ENCODE measurements around the gene STPG4.
"Not testable (repeated sequence)": the region's sequence is repeated elsewhere in the genome, so short reads cannot be mapped to it uniquely, and the experiment has no call there.

Gene STPG4

DNA sequence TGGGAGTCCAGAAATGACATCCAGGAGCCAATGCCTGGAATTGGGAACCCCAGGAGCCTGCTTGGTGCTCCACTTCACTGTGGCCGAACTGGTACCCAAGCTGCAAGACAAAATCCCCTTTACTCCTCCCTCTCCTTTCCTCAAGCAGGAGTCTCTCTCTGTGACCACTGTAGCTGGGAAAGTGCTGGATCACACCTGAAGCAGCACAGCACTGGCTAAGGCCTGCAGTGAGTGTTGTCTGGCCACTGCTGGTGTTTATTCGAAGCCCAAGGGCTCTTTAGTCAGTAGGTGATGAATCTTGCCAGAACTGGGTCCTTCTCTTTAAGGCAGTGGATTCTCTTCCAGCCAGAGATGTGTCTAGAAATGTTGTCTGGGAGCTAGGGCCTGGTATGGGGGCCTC is 26.4 kb downstream of the STPG4 start:
- DNase-seq (ENCODE audit: low read depth, low spot score): no peak

DNA sequence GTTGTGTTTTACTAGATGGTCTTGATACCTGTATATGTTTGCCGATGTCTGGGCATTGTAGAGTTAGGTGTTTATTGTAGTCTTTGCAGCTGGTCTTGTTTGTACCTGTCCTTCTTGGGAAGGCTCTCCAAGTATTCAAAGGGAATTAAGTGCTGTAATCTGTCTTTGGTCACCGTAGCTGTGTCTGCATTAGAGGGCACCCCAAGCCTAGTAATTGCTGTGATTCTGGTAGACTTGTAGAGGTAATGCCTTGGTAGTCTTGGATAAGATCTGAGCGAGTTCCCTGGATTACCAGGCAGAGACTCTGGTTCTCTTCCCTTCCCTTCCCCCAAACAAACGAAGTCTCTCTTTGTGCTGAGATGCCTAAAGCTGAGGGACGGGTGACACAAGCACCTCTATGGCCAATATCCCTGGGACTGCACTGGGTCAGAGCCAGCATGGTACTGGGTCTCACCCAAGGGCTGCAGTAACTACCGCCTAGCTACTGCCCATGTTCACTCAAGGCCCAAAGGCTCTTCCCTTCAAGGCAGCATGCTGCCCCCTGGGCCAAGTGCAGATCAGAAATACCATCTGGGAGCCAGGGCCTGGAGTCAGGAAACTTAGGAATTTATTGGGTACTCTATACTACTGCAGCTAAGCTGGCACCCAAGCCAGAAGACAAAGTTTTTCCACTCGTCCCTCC is 27.1 kb downstream of the STPG4 start:
- no peak for DNase-seq (ENCODE audit: low read depth, low spot score)

DNA sequence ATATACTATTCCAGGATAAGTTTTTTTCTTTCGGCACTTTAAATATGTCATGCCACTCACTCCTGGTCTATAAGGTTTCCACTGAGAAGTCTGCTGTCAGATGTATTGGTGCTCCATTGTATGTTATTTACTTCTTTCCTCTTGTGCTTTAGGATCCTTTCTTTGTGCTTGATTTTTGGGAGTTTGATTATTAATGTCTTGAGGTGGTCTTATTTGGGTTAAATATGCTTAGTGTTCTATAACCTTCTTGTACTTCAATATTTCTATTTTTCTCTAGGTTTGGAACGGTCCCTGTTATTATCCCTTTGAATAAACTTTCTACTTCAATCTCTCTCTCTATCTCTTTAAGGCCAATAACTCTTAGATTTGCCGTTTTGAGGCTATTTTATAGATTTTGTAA is 28.3 kb downstream of the STPG4 start:
- DNase-seq (ENCODE audit: low read depth, low spot score): no peak

DNA sequence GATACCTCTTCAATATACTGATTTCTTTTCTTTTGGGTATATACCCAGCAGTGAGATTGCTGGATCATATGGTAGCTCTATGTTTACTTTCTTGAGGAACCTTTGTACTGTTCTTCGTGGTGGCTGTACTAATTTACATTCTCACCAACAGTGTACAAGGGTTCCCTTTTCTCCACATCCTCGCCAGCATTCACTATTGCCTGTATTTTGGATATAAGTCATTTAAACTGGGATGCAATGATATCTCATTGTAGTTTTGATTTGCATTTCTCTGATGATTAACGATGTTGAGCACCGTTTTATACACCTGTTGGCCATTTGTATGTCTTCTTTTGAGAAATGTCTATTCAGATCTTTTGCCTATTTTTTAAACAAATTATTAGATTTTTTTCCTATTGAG is 30.4 kb downstream of the STPG4 start:
- not testable (repeated sequence) for DNase-seq (ENCODE audit: low read depth, low spot score)

DNA sequence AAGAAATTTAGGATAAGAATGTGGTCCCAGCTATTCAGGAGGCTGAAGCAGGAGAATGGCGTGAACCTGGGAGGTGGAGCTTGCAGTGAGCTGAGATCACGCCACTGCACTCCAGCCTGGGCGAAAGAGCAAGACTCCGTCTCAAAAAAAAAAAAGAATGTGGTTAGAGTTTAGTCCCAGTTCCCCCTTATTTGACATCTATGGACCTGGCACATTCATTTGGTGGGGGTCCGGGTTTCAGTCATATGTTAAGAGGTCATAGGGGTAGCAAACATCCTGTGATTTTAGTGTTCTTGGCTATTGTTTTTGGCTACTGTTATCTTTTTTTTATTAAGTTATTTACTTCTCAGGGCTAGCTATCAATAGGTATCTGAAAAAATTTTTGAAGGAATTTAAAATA is 34.7 kb downstream of the STPG4 start:
- not testable (repeated sequence) for DNase-seq (ENCODE audit: low read depth, low spot score)

DNA sequence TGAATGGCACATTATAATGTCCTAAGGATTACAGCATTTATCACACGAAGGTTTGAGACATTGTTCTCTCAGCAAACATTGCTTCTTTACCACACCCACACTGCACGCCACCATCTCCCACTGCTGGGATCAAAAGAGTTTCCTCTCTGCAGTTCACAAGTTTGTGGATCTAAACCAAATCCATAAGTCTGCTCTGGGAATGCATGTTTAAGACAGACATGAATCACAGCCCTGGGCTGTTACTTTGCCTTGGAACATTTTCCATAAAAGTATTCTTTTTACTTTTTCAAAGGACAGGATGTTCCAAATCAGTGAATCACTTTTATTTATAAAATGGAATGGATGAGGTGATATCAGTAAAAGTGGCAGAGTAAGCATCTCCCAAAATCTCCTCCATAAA is 36.1 kb downstream of the STPG4 start:
- no peak for DNase-seq (ENCODE audit: low read depth, low spot score)

DNA sequence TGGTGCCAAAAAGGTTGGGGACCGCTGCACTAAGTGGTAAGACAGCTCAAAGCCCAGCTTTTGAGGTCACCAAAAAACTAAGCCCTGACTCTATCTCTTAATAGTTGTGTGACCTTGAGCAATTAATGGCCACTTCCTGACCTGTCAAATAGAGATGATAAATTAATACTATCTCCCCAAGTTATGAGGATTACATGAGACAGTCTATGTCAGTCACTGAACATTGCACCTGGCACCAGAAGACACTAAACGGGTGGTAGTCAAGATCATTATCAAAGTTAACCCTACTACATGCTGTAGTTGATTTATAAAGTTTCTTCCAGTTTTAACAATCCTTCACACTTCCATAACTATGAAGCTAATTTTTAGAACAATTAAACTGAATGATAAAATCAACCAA is 36.5 kb downstream of the STPG4 start:
- no peak for DNase-seq (ENCODE audit: low read depth, low spot score)

DNA sequence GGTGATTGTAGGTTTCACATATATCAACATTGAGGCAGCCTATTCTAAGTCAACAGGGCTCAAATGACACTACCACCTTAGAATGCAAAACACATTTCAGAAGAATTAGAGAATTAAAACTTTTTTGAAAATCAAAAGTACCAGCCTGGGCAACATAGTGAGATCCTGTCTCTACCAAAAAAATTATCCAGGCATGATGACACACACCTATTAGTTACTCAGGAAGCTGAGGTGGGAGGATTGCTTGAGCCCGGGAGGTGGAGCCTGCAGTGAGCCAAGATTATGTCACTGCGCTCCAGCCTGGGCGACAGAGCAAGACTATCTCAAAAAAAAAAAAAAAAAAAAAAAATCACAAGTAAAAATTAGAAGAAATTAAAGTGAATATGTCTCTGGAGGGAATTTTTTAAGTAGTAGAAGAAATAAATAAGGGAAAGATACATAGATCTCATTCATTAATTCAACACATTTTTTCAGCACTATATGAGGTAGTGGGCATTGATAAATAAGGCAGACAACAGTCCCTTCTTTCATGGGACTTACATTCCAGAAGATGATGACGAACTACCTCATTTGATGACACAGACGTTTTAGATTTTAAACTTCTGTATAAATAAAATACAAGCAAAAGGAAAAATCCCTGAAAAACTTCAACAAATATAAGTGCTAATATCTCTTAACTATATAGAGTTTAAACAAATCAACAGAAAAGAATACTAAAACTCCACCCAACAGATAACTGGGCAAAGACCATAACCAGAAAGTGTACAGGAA is 42.3 kb downstream of the STPG4 start:
- DNase-seq (ENCODE audit: low read depth, low spot score): no peak

DNA sequence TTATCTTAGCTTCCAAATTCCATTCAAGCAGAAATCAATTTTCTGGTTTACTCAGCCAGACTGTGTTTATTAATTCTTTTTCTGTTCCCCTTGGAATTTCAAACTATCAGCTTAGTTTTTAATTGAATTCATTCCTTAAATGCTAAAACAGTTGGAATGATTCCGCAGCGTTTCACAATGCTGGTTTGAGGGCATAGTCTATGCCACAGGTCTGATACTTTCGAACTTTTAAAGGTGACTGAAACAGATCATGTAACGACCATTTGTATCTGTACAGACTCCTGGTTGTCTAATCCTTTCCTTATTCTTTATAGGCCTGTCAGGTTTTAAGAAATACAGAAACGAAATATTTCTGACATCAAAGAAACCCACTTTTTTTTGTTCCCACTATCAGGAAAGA is 45.4 kb downstream of the STPG4 start:
- no peak for DNase-seq (ENCODE audit: low read depth, low spot score)

DNA sequence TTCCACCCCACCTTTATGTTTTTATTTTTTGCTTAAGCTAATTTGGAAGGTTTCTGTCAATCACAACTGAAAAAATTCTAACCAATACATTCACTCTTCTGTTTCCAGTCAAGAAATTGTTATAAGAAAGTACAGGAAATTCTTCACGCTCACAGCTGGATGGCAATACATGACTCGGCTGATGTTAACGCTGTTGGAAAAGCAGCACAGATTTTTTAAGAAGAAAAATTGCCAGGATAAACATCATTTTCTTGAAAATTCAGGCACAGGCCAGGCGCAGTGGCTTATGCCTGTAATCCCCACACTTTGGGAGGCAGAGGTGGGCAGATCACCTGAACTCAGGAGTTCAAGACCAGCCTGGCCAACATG is 46.1 kb downstream of the STPG4 start:
- DNase-seq (ENCODE audit: low read depth, low spot score): no peak

DNA sequence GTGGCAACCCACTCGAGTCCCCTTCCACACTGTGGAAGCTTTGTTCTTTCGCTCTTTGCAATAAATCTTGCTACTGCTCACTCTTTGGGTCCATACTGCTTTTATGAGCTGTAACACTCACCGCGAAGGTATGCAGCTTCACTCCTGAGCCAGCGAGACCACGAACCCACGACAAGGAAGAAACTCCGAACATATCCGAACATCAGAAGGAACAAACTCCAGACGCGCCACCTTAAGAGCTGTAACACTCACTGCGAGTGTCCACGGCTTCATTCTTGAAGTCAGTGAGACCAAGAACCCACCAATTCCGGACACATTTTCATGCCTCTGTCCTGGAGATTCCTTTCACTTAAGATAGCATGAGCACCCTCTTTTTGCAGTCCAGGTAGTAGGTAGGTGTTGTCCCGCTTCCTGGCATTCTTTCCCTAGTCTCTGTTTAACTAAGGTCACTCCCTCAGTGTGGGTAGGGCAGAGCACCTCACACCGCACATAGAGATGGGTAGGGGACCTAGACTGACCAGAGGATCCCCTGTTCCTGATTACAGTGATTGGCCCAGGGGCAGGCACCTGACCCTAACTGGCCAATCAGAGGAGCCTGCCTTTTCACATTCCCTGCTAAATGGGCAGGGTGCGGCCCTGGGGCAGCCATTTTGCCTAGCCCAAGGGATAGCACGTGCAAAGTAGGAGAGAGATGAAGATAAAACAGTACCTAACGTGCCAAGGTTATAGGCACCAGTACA is 46.7 kb downstream of the STPG4 start:
- not testable (repeated sequence) for DNase-seq (ENCODE audit: low read depth, low spot score)

DNA sequence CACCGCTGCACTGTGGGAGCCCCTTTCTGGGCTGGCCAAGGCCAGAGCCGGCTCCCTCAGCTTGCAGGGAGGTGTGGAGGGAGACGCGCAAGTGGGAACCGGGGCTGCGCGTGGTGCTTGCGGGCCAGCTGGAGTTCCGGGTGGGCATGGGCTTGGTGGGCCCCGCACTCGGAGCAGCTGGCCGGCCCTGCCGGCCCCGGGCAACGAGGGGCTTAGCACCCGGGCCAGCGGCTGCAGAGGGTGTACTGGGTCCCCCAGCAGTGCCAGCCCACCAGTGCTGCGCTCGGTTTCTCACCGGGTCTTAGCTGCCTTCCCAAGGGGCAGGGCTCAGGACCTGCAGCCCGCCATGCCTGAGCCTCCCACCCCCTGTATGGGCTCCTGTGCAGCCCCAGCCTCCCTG is 47.9 kb downstream of the STPG4 start:
- not testable (repeated sequence) for DNase-seq (ENCODE audit: low read depth, low spot score)

DNA sequence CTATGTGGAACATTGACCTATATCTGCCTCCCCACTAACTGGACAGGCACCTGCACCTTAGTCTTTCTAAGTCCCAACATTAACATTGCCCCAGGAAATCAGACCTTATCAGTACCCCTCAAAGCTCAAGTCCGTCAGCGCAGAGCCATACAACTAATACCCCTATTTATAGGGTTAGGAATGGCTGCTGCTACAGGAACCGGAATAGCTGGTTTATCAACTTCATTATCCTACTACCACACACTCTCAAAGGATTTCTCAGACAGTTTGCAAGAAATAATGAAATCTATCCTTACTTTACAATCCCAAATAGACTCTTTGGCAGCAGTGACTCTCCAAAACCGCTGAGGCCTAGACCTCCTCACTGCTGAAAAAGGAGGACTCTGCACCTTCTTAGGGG is 48.9 kb downstream of the STPG4 start:
- DNase-seq (ENCODE audit: low read depth, low spot score): not testable (repeated sequence)

DNA sequence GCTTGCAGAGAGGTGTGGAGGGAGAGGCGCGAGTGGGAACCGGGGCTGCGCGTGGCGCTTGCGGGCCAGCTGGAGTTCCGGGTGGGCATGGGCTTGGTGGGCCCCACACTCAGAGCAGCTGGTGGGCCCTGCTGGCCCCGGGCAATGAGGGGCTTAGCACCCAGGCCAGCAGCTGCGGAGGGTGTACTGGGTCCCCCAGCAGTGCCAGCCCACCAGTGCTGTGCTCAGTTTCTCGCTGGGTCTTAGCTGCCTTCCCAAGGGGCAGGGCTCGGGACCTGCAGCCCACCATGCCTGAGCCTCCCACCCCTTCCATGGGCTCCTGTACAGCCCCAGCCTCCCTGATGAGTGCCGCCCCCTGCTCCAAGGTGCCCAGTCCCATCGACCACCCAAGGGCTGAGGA is 55.4 kb downstream of the STPG4 start:
- DNase-seq (ENCODE audit: low read depth, low spot score): not testable (repeated sequence)

DNA sequence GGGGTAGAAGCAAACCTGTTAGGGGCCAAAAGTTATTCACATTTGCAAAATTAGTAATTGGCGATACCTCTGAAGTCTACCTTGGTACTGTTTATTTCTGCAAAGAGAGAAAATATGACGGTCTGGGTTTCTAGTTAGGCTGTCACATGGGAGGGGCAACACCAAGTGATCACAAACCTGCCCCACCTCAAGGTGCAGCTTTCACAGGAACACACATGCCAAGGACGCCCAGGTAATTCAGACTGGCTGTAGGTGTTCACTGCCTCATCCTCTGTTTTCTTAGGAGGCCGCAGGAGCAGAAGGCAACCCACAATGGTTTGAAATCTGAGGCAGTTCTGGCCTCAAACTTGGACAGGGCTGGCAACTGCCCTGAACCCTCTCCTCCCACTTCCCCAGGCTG is 56.2 kb downstream of the STPG4 start:
- no peak for DNase-seq (ENCODE audit: low read depth, low spot score)

DNA sequence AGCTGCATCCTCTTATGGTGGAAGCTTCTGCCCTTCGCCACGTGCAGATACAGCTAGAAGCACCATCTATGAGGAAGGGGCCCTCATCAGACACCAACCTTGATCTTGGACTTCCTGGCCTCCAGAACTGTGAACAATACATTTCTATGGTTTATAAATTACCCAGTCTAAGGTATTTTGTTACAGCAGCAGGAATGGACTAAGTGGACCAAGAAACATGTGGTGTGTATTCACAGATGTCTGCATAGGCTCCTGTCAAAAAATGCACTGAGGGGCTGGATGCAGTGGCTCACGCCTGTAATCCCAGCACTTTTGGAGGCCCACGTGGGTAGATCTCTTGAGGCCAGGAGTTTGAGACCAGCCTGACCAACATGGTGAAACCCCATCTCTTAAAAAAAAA is 57.5 kb downstream of the STPG4 start:
- no peak for DNase-seq (ENCODE audit: low read depth, low spot score)

DNA sequence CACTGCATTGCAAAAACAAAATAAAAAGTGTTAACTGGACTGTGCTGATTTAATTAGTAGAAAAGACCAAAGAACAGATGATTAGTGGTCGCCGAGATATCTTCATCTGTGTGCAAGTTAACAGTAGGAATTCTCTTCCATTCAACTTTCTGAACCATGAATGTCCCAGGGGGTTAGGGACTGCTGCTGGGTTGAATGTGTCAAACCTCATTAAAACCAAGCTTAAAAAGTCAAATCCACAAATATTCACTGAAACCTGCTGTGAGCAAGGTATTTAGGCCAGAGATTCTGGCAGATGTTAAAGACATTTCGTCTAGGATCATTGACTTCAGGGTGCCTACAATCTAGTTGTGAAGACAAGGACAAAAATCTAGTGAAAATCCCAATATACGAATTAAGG is 58.7 kb downstream of the STPG4 start:
- DNase-seq (ENCODE audit: low read depth, low spot score): no peak

DNA sequence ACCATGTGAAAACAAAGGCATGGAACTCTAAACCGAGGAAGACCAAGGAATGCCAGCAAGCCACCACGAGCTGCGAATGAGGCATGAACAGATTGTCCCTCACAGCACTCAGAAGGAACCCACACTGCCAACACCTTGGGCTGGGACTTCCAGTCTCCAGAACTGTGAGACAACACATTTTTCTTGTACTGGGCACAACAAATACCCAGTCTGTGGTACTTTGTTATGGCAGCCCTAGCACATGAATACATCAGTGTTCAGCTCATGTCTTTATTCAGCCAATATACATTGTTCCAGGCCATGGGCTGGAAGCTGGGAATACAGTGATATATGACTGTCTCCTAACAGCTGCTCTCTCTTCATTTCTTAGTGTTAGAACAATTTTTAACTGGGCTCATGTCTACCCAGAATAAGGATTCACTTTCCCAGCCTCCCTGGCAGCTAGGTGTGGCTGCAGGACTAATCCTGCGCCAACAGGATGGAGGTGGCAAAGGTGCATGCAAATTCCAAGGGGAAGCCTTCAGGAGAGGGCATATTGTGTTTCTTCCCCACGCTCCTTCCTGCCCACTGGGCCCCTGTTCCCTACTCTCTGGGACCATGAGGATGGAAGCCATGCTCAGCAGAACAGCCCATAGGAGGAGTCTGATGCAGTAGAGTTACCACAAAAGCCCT is 59.6 kb downstream of the STPG4 start:
- DNase-seq (ENCODE audit: low read depth, low spot score): no peak

DNA sequence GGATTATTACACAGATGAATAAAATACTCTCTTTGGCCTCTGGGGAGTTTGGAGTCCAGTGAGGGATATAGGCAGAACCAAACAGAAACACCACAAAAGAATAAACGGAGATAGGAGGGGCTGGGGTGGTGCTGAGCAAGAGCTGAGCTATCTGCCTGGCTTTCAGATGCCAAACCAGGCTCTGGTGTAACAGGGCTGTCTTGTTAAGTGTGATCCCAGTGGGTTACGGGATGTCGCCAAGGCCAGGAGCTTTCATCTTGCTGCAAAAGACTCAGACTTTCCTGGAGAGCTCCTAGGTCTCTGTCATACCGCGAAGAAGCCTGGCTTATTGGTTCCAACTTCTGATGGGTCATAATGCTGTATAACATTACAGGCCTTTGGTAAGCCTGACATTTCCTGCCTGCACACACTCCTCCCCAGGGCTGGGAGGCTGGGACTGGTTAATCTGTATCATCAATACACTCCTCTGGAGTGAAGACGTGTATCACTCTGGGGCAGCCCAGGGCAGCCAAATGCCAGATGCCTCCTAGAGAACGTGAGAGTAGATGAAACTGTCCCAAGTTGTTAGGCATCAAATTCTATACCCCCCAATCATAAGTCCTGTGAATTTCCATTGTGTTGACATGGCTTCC is 60.5 kb downstream of the STPG4 start:
- DNase-seq (ENCODE audit: low read depth, low spot score): no peak

DNA sequence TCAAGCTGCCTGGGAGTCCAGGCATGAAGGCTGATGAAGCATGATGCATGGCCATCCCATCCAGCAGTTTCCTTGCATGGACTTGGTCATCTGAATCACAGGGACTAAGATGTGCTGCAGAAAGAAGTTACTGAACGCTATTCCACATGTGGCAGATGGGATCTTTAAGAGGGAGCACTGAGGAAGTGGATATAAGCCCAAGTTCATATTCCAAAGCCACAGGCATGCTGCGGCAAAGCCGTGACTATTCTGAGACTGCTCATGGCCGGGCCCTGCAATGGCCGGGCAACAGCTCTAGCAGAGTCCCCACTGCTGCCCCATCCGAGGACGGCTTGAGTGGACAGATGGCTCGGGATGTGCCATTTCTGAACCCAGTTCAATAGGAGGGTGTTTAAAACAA is 61.5 kb downstream of the STPG4 start:
- no peak for DNase-seq (ENCODE audit: low read depth, low spot score)

DNA sequence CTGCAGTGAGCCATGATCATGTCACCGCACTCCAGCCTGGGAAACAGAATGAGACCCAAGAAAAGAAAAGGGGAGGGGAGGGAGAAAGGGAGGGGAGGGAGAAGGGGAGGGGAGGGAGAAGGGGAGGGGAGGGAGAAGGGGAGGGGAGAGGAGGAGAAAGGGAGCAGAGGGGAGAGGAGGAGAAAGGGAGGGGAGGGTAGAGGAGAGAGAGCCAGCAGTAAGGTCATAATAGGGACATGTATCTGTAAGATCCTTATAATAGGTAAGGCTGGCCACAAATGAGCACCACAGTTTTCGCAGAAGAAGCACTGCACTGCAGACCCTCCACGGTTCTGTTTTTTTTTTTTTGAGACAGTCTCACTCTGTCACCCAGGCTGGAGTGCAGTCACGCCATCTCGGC is 62.6 kb downstream of the STPG4 start:
- DNase-seq (ENCODE audit: low read depth, low spot score): no peak

DNA sequence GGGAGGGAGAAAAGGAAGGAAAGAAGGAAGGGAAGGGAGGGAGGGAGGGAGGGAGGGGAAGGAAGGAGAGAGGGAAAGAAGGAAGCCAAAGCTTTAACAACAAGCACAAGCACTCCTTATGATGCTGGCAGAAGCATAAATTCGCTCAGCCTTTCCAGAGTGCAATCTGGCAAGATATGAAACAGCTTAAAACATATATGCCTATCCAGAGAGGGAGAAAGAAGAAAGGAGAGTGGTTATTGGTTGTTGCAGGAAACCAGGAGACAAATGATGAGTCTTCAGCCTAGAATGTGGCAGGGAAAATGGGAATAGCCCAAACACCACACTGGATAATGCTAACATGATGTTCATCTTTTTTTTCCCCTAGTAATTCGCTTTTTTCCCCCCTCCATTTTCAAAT is 64.0 kb downstream of the STPG4 start:
- DNase-seq (ENCODE audit: low read depth, low spot score): no peak
